HepG2 (cell line): ENCODE measurements around the gene C16orf89. TPM values are rescaled to one million over a fixed set of nuclear protein-coding genes. Genes with fewer than 3 reads are reported as not detected.

ENCODE experiments used
- ASH2L ChIP-seq: fragments of 300-600, 200-600 bp; sonication (generic); IDR thresholded peaks from 2 replicates; pipeline ENCODE4 v1.7.0; 2017; ENCODE audit warnings: low read depth, mild to moderate bottlenecking, moderate library complexity, mixed read lengths, low read length; ENCODE audit not compliant: insufficient read length
- CCAR2 ChIP-seq: fragments of 200-400 bp; formaldehyde crosslinking; optimal IDR thresholded peaks from 2 replicates; pipeline ENCODE3; 2018; ENCODE audit warnings: low read depth, mild to moderate bottlenecking, low read length, moderate library complexity
- GABPB1 ChIP-seq: IDR thresholded peaks from 2 replicates; pipeline ENCODE4 v1.6.1; 2016; ENCODE audit warnings: mild to moderate bottlenecking, missing genetic modification reagents, moderate library complexity, missing compliant biosample characterization
- KMT2B ChIP-seq: IDR thresholded peaks from 2 replicates; pipeline ENCODE4 v1.6.1; 2016; ENCODE audit warnings: missing genetic modification reagents, missing compliant biosample characterization
- MATR3 ChIP-seq: sonication (generic); formaldehyde crosslinking; IDR thresholded peaks from 2 replicates; pipeline ENCODE4 v1.4.0; 2020; ENCODE audit warnings: missing genetic modification reagents
- MEIS1 ChIP-seq: sonication (generic); formaldehyde crosslinking; IDR thresholded peaks from 2 replicates; pipeline ENCODE4 v1.9.0; 2021; ENCODE audit warnings: mild to moderate bottlenecking, missing genetic modification reagents, moderate library complexity, borderline replicate concordance
- PAX8 ChIP-seq: sonication (generic); formaldehyde crosslinking; IDR thresholded peaks from 2 replicates; pipeline ENCODE4 v1.8.0; 2022; ENCODE audit warnings: mild to moderate bottlenecking, missing genetic modification reagents, borderline replicate concordance
- REL ChIP-seq: sonication (generic); formaldehyde crosslinking; conservative IDR thresholded peaks from 2 replicates; pipeline ENCODE4 v1.8.0; 2022; ENCODE audit warnings: mild to moderate bottlenecking, missing genetic modification reagents, moderate library complexity
- SMAD3 ChIP-seq: sonication (generic); formaldehyde crosslinking; IDR thresholded peaks from 2 replicates; pipeline ENCODE4 v1.4.0; 2020; ENCODE audit warnings: missing genetic modification reagents
- SMC3 ChIP-seq: IDR thresholded peaks from 2 replicates; pipeline ENCODE4 v1.6.1; 2011; ENCODE audit warnings: low read length, improper control_type of control experiment
- TBX2 ChIP-seq: sonication (generic); formaldehyde crosslinking; IDR thresholded peaks from 2 replicates; pipeline ENCODE4 v1.5.0; 2020; ENCODE audit warnings: missing genetic modification reagents, mild to moderate bottlenecking, borderline replicate concordance
- TP53 ChIP-seq: sonication (generic); formaldehyde crosslinking; conservative IDR thresholded peaks from 2 replicates; pipeline ENCODE4 v1.4.0; 2020; ENCODE audit warnings: missing genetic modification reagents
- ZFP62 ChIP-seq: sonication (generic); formaldehyde crosslinking; IDR thresholded peaks from 2 replicates; pipeline ENCODE4 v1.4.0; 2020; ENCODE audit warnings: missing genetic modification reagents
- ZNF282 ChIP-seq: fragments of 450-650 bp; IDR thresholded peaks from 2 replicates; pipeline ENCODE4 v1.6.1; 2018; ENCODE audit not compliant: partially characterized antibody
- ZNF292 ChIP-seq: sonication (generic); formaldehyde crosslinking; IDR thresholded peaks from 2 replicates; pipeline ENCODE4 v1.8.1; 2022; ENCODE audit warnings: mild to moderate bottlenecking, low read depth, missing genetic modification reagents, borderline replicate concordance
- ZNF3 ChIP-seq: IDR thresholded peaks from 2 replicates; pipeline ENCODE4 v1.7.0; 2017; ENCODE audit warnings: inconsistent platforms
- ZNF484 ChIP-seq: sonication (generic); formaldehyde crosslinking; IDR thresholded peaks from 2 replicates; pipeline ENCODE4 v1.5.1; 2020; ENCODE audit warnings: mild to moderate bottlenecking, low read depth, missing genetic modification reagents, borderline replicate concordance
- ZNF562 ChIP-seq: sonication (generic); formaldehyde crosslinking; IDR thresholded peaks from 2 replicates; pipeline ENCODE4 v1.8.0; 2022; ENCODE audit warnings: missing genetic modification reagents, borderline replicate concordance
- ZNF619 ChIP-seq: sonication (generic); formaldehyde crosslinking; IDR thresholded peaks from 2 replicates; pipeline ENCODE4 v1.4.0; 2020; ENCODE audit warnings: mild to moderate bottlenecking, missing genetic modification reagents
- polyA plus RNA-seq, 8 experiments: library from polyadenylated mRNA; depleted of rRNA in 3 of 8; stranded (reverse) in 7 of 8; unstranded in 1 of 8; fragments of >200 nt; fragmentation: Illumina TruSeq in 4 of 8; extraction: Trizol in 4 of 8; gene quantifications; 2 replicates each; pipeline versions ENCODE4 v1.2.1 to v1.2.3, GENCODE V29; 2011 to 2016; ENCODE audit warnings: low read depth in 4 of 8, missing spikeins in 1 of 8, mixed read lengths in 1 of 8; ENCODE audit not compliant: insufficient read depth in 1 of 8
- total RNA-seq, 5 experiments: library from RNA; depleted of rRNA; stranded (reverse); fragments of >200 nt; fragmentation: Illumina TruSeq; extraction: Trizol; gene quantifications; 2 replicates each; pipeline ENCODE4 v1.2.3, GENCODE V29; 2016; ENCODE audit warnings: low read depth in 1 of 5
- TF ChIP-seq, protein P1 (sequence below): fragments of 450-650 bp; IDR thresholded peaks from 2 replicates; pipeline ENCODE4 v1.6.1; 2016
- TF ChIP-seq, protein P2 (sequence below): sonication (generic); formaldehyde crosslinking; conservative IDR thresholded peaks from 2 replicates; pipeline ENCODE4 v1.4.0; 2020; ENCODE audit warnings: missing genetic modification reagents
- TF ChIP-seq, protein P3 (sequence below): sonication (generic); formaldehyde crosslinking; IDR thresholded peaks from 2 replicates; pipeline ENCODE4 v1.4.0; 2020; ENCODE audit warnings: low read depth, mild to moderate bottlenecking, missing genetic modification reagents
- TF ChIP-seq, protein P4 (sequence below): sonication (generic); formaldehyde crosslinking; IDR thresholded peaks from 2 replicates; pipeline ENCODE4 v1.4.0; 2020; ENCODE audit warnings: low read depth, mild to moderate bottlenecking, missing genetic modification reagents
- TF ChIP-seq, protein P5 (sequence below): sonication (generic); formaldehyde crosslinking; IDR thresholded peaks from 2 replicates; pipeline ENCODE4 v1.5.0; 2020; ENCODE audit warnings: missing genetic modification reagents

The C16orf89 gene
- total and polyA plus RNA-seq, 2 of the 13 experiments (the other 11 are each of a cell fraction or from before 2014, with no cell fraction given), result 1.9 to 3.4 TPM

DNA sequence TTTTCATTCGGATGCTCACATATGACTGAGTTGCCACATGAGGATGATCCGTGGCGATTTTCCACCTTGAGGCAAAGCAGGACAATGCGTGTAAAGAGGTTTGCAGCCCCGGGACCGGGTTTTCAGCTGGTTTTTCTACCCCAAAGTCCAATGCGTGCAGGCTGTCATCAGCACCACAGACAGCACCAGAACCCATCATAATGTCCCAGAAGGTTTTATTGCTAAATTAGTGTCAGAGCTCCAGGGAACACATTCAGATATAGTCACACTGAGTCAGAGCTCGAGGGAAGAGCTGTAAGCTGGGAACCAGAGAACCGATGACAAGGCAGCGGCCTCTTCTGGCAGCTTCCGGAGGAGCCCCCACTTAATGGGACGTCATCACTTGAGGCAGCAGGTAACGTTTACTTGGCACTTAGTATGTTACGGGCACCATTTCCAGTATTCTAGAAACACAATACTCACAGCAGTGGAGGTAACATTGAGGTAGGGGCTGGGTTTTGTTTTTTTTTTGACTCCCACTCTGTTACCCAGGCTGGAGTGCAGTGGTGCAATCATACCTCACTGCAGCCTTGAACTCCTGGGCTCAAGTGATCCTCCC, 23.1 kb downstream of the C16orf89 start (continued):
- TF ChIP-seq, protein P1, sequence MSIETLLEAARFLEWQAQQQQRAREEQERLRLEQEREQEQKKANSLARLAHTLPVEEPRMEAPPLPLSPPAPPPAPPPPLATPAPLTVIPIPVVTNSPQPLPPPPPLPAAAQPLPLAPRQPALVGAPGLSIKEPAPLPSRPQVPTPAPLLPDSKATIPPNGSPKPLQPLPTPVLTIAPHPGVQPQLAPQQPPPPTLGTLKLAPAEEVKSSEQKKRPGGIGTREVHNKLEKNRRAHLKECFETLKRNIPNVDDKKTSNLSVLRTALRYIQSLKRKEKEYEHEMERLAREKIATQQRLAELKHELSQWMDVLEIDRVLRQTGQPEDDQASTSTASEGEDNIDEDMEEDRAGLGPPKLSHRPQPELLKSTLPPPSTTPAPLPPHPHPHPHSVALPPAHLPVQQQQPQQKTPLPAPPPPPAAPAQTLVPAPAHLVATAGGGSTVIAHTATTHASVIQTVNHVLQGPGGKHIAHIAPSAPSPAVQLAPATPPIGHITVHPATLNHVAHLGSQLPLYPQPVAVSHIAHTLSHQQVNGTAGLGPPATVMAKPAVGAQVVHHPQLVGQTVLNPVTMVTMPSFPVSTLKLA, result no peak
- no peak for TF ChIP-seq PAX8 (CRISPR knock-in tag)
- no peak for TF ChIP-seq KMT2B
- peak; percentile 85 for TF ChIP-seq SMC3
- no peak for TF ChIP-seq TP53 (CRISPR knock-in tag)
- TF ChIP-seq ZNF292 (CRISPR knock-in tag), result no peak; the same call in 1 of the 2 replicates
- no peak for TF ChIP-seq CCAR2
- no peak for TF ChIP-seq MEIS1 (CRISPR knock-in tag)
- no peak; the same call in 1 of the 2 replicates for TF ChIP-seq TBX2
- no peak for TF ChIP-seq ZNF562 (CRISPR knock-in tag)
- TF ChIP-seq, protein P2, sequence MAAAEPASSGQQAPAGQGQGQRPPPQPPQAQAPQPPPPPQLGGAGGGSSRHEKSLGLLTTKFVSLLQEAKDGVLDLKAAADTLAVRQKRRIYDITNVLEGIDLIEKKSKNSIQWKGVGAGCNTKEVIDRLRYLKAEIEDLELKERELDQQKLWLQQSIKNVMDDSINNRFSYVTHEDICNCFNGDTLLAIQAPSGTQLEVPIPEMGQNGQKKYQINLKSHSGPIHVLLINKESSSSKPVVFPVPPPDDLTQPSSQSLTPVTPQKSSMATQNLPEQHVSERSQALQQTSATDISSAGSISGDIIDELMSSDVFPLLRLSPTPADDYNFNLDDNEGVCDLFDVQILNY (CRISPR knock-in tag), result no peak
- TF ChIP-seq SMAD3 (CRISPR knock-in tag), result no peak
- no peak for TF ChIP-seq ZNF3 (CRISPR knock-in tag)
- TF ChIP-seq ASH2L, result peak; percentile 39
- no peak for TF ChIP-seq ZNF484 (CRISPR knock-in tag)
- no peak for TF ChIP-seq REL (CRISPR knock-in tag)
- no peak for TF ChIP-seq ZNF619 (CRISPR knock-in tag)
- no peak for TF ChIP-seq ZFP62
- no peak for TF ChIP-seq MATR3
- TF ChIP-seq, protein P3, sequence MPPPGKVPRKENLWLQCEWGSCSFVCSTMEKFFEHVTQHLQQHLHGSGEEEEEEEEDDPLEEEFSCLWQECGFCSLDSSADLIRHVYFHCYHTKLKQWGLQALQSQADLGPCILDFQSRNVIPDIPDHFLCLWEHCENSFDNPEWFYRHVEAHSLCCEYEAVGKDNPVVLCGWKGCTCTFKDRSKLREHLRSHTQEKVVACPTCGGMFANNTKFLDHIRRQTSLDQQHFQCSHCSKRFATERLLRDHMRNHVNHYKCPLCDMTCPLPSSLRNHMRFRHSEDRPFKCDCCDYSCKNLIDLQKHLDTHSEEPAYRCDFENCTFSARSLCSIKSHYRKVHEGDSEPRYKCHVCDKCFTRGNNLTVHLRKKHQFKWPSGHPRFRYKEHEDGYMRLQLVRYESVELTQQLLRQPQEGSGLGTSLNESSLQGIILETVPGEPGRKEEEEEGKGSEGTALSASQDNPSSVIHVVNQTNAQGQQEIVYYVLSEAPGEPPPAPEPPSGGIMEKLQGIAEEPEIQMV (CRISPR knock-in tag), result no peak
- TF ChIP-seq, protein P4, sequence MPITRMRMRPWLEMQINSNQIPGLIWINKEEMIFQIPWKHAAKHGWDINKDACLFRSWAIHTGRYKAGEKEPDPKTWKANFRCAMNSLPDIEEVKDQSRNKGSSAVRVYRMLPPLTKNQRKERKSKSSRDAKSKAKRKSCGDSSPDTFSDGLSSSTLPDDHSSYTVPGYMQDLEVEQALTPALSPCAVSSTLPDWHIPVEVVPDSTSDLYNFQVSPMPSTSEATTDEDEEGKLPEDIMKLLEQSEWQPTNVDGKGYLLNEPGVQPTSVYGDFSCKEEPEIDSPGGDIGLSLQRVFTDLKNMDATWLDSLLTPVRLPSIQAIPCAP (CRISPR knock-in tag), result no peak
- no peak for TF ChIP-seq ZNF282
- TF ChIP-seq GABPB1 (CRISPR knock-in tag), result peak; percentile 38; the same call in 1 of the 2 replicates
- TF ChIP-seq, protein P5, sequence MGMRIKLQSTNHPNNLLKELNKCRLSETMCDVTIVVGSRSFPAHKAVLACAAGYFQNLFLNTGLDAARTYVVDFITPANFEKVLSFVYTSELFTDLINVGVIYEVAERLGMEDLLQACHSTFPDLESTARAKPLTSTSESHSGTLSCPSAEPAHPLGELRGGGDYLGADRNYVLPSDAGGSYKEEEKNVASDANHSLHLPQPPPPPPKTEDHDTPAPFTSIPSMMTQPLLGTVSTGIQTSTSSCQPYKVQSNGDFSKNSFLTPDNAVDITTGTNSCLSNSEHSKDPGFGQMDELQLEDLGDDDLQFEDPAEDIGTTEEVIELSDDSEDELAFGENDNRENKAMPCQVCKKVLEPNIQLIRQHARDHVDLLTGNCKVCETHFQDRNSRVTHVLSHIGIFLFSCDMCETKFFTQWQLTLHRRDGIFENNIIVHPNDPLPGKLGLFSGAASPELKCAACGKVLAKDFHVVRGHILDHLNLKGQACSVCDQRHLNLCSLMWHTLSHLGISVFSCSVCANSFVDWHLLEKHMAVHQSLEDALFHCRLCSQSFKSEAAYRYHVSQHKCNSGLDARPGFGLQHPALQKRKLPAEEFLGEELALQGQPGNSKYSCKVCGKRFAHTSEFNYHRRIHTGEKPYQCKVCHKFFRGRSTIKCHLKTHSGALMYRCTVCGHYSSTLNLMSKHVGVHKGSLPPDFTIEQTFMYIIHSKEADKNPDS (CRISPR knock-in tag), result no peak
